BE2C (cell line): Measurements from ENCODE around the gene CBLB.

Experiments
- DNase-seq: peaks from one replicate; pipeline ENCODE4 v3.0.0-alpha.2; 2020
- H3K27me3 ChIP-seq: fragments of 250-450 bp; sonication (Bioruptor Pico); 2 replicates; pipeline ENCODE4 v1.5.1; 2020; ENCODE audit warnings: mild to moderate bottlenecking
- H3K36me3 ChIP-seq: fragments of 250-450 bp; sonication (Bioruptor Pico); 2 replicates; pipeline ENCODE4 v1.5.1; 2020; ENCODE audit warnings: mild to moderate bottlenecking
- H3K4me1 ChIP-seq: fragments of 250-450 bp; sonication (Bioruptor Pico); 2 replicates; pipeline ENCODE4 v1.5.1; 2020
- H3K4me3 ChIP-seq: 2 replicates; pipeline ENCODE4 v1.5.1; 2011; ENCODE audit warnings: low read depth, low read length
- H3K9me3 ChIP-seq: fragments of 250-450 bp; sonication (Bioruptor Pico); 2 replicates; pipeline ENCODE4 v1.5.1; 2020
- TF ChIP-seq, protein P1 (sequence below): IDR thresholded peaks from 2 replicates; pipeline ENCODE4 v1.5.1; 2012; ENCODE audit warnings: mild to moderate bottlenecking, low read depth, low read length

Gene CBLB

DNA sequence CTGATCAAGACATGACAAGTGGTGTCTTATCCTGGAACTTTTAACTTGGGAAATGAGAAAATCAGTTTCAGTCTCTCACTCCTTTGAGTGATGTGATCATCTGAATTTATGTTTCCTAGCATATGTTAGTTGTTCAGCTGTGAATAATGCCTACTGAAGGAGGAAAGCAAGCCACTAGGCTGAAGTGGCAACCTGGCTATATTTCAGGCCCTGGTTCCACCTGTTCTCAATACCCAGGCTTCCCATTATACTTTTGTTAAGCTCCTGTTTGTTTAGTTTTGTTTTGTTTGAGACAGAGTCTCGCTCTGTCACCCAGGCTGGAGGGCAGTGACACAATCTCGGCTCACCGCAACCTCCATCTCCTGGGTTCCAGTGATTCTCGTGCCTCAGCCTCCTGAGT, 258.3 kb downstream of the CBLB start:
- no peaks in the 10 kb centered on the region for H3K27me3 ChIP-seq
- H3K9me3 ChIP-seq = no peaks in the 10 kb centered on the region
- no peaks in the 10 kb centered on the region for H3K36me3 ChIP-seq
- TF ChIP-seq, protein P1, sequence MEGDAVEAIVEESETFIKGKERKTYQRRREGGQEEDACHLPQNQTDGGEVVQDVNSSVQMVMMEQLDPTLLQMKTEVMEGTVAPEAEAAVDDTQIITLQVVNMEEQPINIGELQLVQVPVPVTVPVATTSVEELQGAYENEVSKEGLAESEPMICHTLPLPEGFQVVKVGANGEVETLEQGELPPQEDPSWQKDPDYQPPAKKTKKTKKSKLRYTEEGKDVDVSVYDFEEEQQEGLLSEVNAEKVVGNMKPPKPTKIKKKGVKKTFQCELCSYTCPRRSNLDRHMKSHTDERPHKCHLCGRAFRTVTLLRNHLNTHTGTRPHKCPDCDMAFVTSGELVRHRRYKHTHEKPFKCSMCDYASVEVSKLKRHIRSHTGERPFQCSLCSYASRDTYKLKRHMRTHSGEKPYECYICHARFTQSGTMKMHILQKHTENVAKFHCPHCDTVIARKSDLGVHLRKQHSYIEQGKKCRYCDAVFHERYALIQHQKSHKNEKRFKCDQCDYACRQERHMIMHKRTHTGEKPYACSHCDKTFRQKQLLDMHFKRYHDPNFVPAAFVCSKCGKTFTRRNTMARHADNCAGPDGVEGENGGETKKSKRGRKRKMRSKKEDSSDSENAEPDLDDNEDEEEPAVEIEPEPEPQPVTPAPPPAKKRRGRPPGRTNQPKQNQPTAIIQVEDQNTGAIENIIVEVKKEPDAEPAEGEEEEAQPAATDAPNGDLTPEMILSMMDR = no peak
- no peak overlapping the region for H3K4me3 ChIP-seq
- H3K4me1 ChIP-seq = no peaks in the 10 kb centered on the region; the same call in none of the 2 replicates
- no peak for DNase-seq

DNA sequence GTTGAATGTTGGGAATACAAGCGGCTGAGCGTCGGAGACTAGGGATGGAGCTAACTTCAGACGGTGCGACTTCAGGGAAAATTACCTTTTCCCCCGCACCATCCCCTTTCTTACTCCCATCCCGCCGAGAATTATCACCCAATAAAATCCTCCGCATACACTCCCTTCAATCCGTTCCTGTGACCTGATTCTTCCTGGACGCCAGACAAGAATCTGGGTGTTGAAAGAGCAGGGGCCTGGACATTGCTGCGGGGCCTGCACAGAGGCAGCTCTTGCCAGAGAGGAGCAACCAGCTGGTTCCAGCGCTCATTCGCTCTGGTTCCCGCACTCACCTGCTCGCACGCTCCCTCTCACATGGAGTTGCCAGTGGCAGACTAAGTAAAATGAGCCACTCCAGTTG, 260.2 kb downstream of the CBLB start:
- Histone ChIP-seq H3K9me3 (no peaks in the 10 kb centered on the region), H3K36me3 (no peaks in the 10 kb centered on the region), H3K4me1 (no peaks in the 10 kb centered on the region; the same call in 1 of the 2 replicates), H3K4me3 (no peak overlapping the region), H3K27me3 (no peaks in the 10 kb centered on the region)
- DNase-seq = no peak
- TF ChIP-seq, protein P1 = no peak

DNA sequence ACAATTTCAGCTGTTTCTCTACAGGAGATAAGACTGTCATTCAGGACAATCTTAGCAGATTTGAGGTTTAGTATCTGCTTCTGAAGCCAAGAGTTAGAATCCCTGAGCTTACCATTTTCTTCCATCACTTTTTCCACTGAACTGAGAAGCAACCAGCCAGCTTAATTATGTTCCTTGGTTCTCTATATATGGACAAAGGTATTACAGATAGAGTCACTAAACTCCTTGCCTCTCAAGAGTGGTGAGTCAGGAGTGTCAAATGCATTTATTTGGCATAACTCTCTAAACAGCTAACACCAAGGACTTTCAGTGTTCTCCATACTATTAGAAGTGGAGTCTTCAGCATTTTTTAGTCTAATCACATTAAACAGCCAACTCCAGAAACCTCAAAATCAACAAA, 262.8 kb downstream of the CBLB start:
- no peaks in the 10 kb centered on the region for H3K36me3 ChIP-seq

More for the DNA sequence above, 262.8 kb downstream of the CBLB start:
- H3K9me3 ChIP-seq = no peaks in the 10 kb centered on the region
- no peaks in the 10 kb centered on the region for H3K4me1 ChIP-seq
- no peak for DNase-seq
- no peak overlapping the region for H3K4me3 ChIP-seq
- TF ChIP-seq, protein P1 = no peak
- no peaks in the 10 kb centered on the region for H3K27me3 ChIP-seq
